H9 (cell line): ENCODE measurements around the gene LRWD1. TPM values are rescaled to one million over a fixed set of nuclear protein-coding genes. Genes with fewer than 3 reads are reported as not detected.
"Not testable (repeated sequence)": the region's sequence is repeated elsewhere in the genome, so short reads cannot be mapped to it uniquely, and the experiment has no call there.

Experiments
- DNase-seq: peaks from one replicate; pipeline ENCODE4 v3.0.0-alpha.2; 2017
- H2AFZ ChIP-seq: one replicate; pipeline ENCODE4 v1.6.1; 2013; ENCODE audit warnings: mild to moderate bottlenecking, low read length, control low read depth, moderate library complexity
- H2AK5ac ChIP-seq: 2 replicates; pipeline ENCODE4 v1.6.1; 2013; ENCODE audit warnings: low read length, control low read depth, mixed read lengths; ENCODE audit not compliant: insufficient read length
- H2BK120ac ChIP-seq: one replicate; pipeline ENCODE4 v1.6.1; 2013; ENCODE audit warnings: low read depth, mild to moderate bottlenecking, low read length, control low read depth, inconsistent platforms; ENCODE audit not compliant: poor library complexity, severe bottlenecking
- H2BK12ac ChIP-seq: 2 replicates; pipeline ENCODE4 v1.6.1; 2013; ENCODE audit warnings: low read length, control low read depth, mixed read lengths, low read depth; ENCODE audit not compliant: insufficient read length
- H2BK15ac ChIP-seq: 2 replicates; pipeline ENCODE4 v1.6.1; 2013; ENCODE audit warnings: low read depth, low read length, control low read depth
- H2BK20ac ChIP-seq: one replicate; pipeline ENCODE4 v1.6.1; 2013; ENCODE audit warnings: low read depth, mild to moderate bottlenecking, low read length, control low read depth, inconsistent platforms; ENCODE audit not compliant: poor library complexity, severe bottlenecking
- H2BK5ac ChIP-seq: 2 replicates; pipeline ENCODE4 v1.6.1; 2013; ENCODE audit warnings: low read length, control low read depth, mixed read lengths; ENCODE audit not compliant: insufficient read length
- H3K14ac ChIP-seq: 2 replicates; pipeline ENCODE4 v1.6.1; 2013; ENCODE audit warnings: low read length, control low read depth; ENCODE audit not compliant: insufficient read depth
- H3K18ac ChIP-seq: 2 replicates; pipeline ENCODE4 v1.6.1; 2013; ENCODE audit warnings: low read depth, mild to moderate bottlenecking, mixed read lengths, low read length, control low read depth; ENCODE audit not compliant: insufficient read length
- H3K23ac ChIP-seq: 2 replicates; pipeline ENCODE4 v1.6.1; 2013; ENCODE audit warnings: low read length, control low read depth, mixed read lengths, low read depth; ENCODE audit not compliant: insufficient read length
- H3K23me2 ChIP-seq: 2 replicates; pipeline ENCODE4 v1.6.1; 2013; ENCODE audit warnings: low read depth, mild to moderate bottlenecking, mixed read lengths, low read length, control low read depth; ENCODE audit not compliant: insufficient read length, poor library complexity, severe bottlenecking
- H3K27ac ChIP-seq: 2 replicates; pipeline ENCODE4 v1.5.1; 2013; ENCODE audit warnings: low read length, control low read depth, mixed read lengths, low read depth; ENCODE audit not compliant: insufficient read length
- H3K27me3 ChIP-seq: 2 replicates; pipeline ENCODE4 v1.6.1; 2013; ENCODE audit warnings: low read length, control low read depth, inconsistent platforms; ENCODE audit not compliant: insufficient read depth
- H3K4ac ChIP-seq: 2 replicates; pipeline ENCODE4 v1.6.1; 2013; ENCODE audit warnings: low read depth, mild to moderate bottlenecking, control low read depth, inconsistent platforms, low read length, moderate library complexity
- H3K4me1 ChIP-seq: 2 replicates; pipeline ENCODE4 v1.6.1; 2013; ENCODE audit warnings: low read length, control low read depth, inconsistent platforms; ENCODE audit not compliant: insufficient read depth
- H3K4me2 ChIP-seq: 2 replicates; pipeline ENCODE4 v1.6.1; 2013; ENCODE audit warnings: low read length, control low read depth, mixed read lengths; ENCODE audit not compliant: insufficient read length, insufficient read depth
- H3K56ac ChIP-seq: 2 replicates; pipeline ENCODE4 v1.6.1; 2013; ENCODE audit warnings: low read depth, mild to moderate bottlenecking, mixed read lengths, low read length, control low read depth; ENCODE audit not compliant: insufficient read length
- H3K79me1 ChIP-seq: 2 replicates; pipeline ENCODE4 v1.6.1; 2013; ENCODE audit warnings: low read depth, mild to moderate bottlenecking, moderate library complexity, low read length, control low read depth, inconsistent platforms; ENCODE audit not compliant: insufficient read depth, poor library complexity, severe bottlenecking
- H3K79me2 ChIP-seq: 2 replicates; pipeline ENCODE4 v1.6.1; 2013; ENCODE audit warnings: low read length, control low read depth, inconsistent platforms; ENCODE audit not compliant: insufficient read depth
- H3K9ac ChIP-seq: 2 replicates; pipeline ENCODE4 v1.6.1; 2013; ENCODE audit warnings: low read length, control low read depth, mixed read lengths; ENCODE audit not compliant: insufficient read length; ENCODE audit errors: extremely low read depth
- H3K9me3 ChIP-seq: one replicate; pipeline ENCODE4 v1.6.1; 2013; ENCODE audit warnings: low read depth, low read length, inconsistent platforms; ENCODE audit not compliant: control insufficient read depth
- H3T11ph ChIP-seq: one replicate; pipeline ENCODE4 v1.6.1; 2013; ENCODE audit warnings: mild to moderate bottlenecking, low read length, control low read depth, inconsistent platforms
- H4K20me1 ChIP-seq: one replicate; pipeline ENCODE4 v1.6.1; 2013; ENCODE audit not compliant: control insufficient read depth, insufficient read length, insufficient read depth
- H4K5ac ChIP-seq: 2 replicates; pipeline ENCODE4 v1.6.1; 2013; ENCODE audit warnings: low read depth, mild to moderate bottlenecking, mixed read lengths, low read length, control low read depth; ENCODE audit not compliant: insufficient read length
- H4K8ac ChIP-seq: replicated peaks from 2 replicates; pipeline ENCODE4 v1.6.1; 2013; ENCODE audit warnings: low read length, control low read depth, mixed read lengths, low read depth; ENCODE audit not compliant: insufficient read length
- H4K91ac ChIP-seq: 2 replicates; pipeline ENCODE4 v1.6.1; 2013; ENCODE audit warnings: low read depth, mild to moderate bottlenecking, moderate library complexity, mixed read lengths, low read length, control low read depth; ENCODE audit not compliant: insufficient read length
- H3K27ac Mint-ChIP-seq, 3 experiments: 2 replicates in 2 of 3; 3 replicates in 1 of 3; pipeline ENCODE4 v1.8.0; 2020 to 2021; ENCODE audit warnings: mixed read lengths in 3 of 3, mild to moderate bottlenecking in 1 of 3, moderate library complexity in 1 of 3
- H3K27me3 Mint-ChIP-seq: 2 replicates; pipeline ENCODE4 v1.8.0; 2021; ENCODE audit warnings: low read depth, mild to moderate bottlenecking, moderate library complexity, mixed read lengths
- H3K36me3 Mint-ChIP-seq, 3 experiments: 2 replicates in 2 of 3; 3 replicates in 1 of 3; pipeline ENCODE4 v1.8.0; 2020 to 2021; ENCODE audit warnings: low read depth in 3 of 3, mixed read lengths in 3 of 3; ENCODE audit not compliant: insufficient read depth in 1 of 3
- H3K4me1 Mint-ChIP-seq, 2 experiments: 2 replicates each; pipeline ENCODE4 v1.8.0; 2020; ENCODE audit warnings: mixed read lengths in 2 of 2
- H3K4me3 Mint-ChIP-seq, 2 experiments: 2 replicates in 1 of 2; 3 replicates in 1 of 2; pipeline ENCODE4 v1.8.0; 2020 to 2021; ENCODE audit warnings: mild to moderate bottlenecking in 2 of 2, mixed read lengths in 2 of 2, moderate library complexity in 1 of 2
- H3K9me3 Mint-ChIP-seq, 2 experiments: 2 replicates in 1 of 2; 3 replicates in 1 of 2; pipeline ENCODE4 v1.8.0; 2020; ENCODE audit warnings: mild to moderate bottlenecking in 2 of 2, mixed read lengths in 2 of 2, moderate library complexity in 1 of 2
- WGBS: extraction: QIAGEN DNeasy Blood & Tissue Kit; methylation state at CpG from one replicate; pipeline ENCODE4 v1.1.7; 2013; ENCODE audit warnings: missing lambda C conversion rate, low lambda C conversion rate, mixed read lengths; ENCODE audit not compliant: insufficient read length; ENCODE audit errors: extremely low coverage; 5-methylcytosine and 5-hydroxymethylcytosine counted together
- total RNA-seq: library from RNA; stranded (reverse); gene quantifications from 2 replicates; pipeline ENCODE4 v1.2.1, GENCODE V29; 2021
- TF ChIP-seq, protein P1 (sequence below): fragments of 200-600 bp; sonication (generic); conservative IDR thresholded peaks from 3 replicates; pipeline ENCODE4 v1.8.0; 2021; ENCODE audit warnings: antibody characterized with exemption, mild to moderate bottlenecking

The LRWD1 gene
- total RNA-seq, 1 experiment from 2014 or later: 35.1 TPM

DNA sequence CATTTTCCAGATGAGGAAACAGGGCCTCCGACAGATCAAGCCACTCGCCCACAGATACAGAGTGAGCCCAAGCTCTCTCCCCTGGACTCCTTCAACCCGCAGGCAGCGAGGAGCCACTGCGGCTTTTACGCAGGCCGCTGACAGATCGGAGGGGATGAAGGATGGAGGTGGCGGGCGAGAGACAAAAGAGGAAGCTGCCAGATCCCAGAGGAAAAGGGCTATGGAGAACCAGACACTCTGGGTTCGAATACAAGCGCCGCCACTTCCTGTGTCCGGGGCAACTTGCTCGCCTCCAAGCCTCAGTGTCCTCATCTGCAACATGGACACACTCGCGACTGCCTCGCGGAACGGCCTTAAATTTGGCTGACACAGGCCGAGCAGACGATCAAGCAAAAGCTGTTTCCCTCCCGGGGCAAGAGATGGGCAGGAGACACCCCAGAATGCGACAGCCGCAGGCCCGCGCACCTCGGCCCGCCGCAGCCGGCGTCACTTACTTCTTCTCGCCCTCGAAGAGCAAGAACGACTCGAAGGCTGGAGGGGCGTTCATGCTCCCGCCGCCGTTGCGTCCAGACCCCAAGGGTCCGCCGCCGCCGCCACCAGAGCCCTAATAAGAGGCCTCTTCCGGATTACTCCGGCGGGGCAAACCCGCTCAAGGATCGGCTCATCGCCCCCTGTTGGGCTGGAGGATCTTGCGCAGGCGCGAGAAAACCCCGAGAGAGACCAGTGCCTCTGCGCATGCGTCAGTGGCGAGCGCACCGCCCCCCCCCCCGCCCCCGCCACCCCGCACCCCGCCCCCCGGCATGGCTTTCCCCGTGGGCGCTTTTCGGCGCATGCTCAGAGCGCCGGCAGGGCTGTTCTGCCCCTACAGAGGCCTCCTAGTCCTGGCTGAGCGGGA lies 13.8 kb downstream of the LRWD1 start, which contains the start of gene POLR2J:
Gene POLR2J, minus strand, starts transcription at position 609 of the 895 bp plus-strand sequence. Its CDS starts 62 bp downstream, at position 547.
- not testable (repeated sequence) for H3K9ac ChIP-seq, H3K27ac Mint-ChIP-seq, H2BK5ac ChIP-seq, H2AK5ac ChIP-seq, H3K14ac ChIP-seq, H2AFZ ChIP-seq, H2BK12ac ChIP-seq, H4K91ac ChIP-seq, H4K20me1 ChIP-seq, H3K56ac ChIP-seq, H3K9me3 ChIP-seq, H3T11ph ChIP-seq, H2BK120ac ChIP-seq, H3K4ac ChIP-seq, H3K27me3 Mint-ChIP-seq, H3K4me2 ChIP-seq, H3K36me3 Mint-ChIP-seq, H3K23me2 ChIP-seq, H3K18ac ChIP-seq, H3K79me1 ChIP-seq, H3K9me3 Mint-ChIP-seq, H4K5ac ChIP-seq, H3K79me2 ChIP-seq, H3K4me1 Mint-ChIP-seq, H4K8ac ChIP-seq, H3K23ac ChIP-seq, H3K4me1 ChIP-seq, H2BK20ac ChIP-seq, H2BK15ac ChIP-seq, H3K27me3 ChIP-seq, H3K27ac ChIP-seq
- TF ChIP-seq, protein P1, sequence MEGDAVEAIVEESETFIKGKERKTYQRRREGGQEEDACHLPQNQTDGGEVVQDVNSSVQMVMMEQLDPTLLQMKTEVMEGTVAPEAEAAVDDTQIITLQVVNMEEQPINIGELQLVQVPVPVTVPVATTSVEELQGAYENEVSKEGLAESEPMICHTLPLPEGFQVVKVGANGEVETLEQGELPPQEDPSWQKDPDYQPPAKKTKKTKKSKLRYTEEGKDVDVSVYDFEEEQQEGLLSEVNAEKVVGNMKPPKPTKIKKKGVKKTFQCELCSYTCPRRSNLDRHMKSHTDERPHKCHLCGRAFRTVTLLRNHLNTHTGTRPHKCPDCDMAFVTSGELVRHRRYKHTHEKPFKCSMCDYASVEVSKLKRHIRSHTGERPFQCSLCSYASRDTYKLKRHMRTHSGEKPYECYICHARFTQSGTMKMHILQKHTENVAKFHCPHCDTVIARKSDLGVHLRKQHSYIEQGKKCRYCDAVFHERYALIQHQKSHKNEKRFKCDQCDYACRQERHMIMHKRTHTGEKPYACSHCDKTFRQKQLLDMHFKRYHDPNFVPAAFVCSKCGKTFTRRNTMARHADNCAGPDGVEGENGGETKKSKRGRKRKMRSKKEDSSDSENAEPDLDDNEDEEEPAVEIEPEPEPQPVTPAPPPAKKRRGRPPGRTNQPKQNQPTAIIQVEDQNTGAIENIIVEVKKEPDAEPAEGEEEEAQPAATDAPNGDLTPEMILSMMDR: peak; percentile 33; the same call in 1 of the 3 replicates
- peak; percentile 54 for DNase-seq
- peak within 1 kb of the TSS; percentile 83 to 85 for H3K4me3 Mint-ChIP-seq
- WGBS: no CpG with 5 or more reads among the region's 72 CpGs

DNA sequence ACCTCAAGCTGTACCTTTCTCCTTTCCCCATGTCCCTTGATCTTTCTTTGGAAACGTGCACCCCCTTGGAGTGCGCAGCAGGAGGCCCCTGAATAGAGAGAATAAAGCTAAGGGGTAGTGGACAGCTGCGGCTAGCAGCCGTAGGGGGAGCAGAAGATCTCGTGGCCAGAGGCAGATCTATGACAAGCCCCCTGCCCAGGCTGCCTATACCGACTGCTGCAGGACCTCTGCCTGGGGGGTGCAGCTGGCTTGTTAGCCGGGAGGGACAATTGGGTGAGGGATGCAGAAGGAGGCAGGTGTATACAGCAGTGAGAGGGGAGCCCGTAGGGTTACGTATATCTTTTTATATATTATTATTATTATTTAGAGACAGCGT lies 14.4 kb downstream of the LRWD1 start:
- H2BK5ac ChIP-seq, H3K9me3 Mint-ChIP-seq, H3K27ac Mint-ChIP-seq, H2BK120ac ChIP-seq, H3K79me2 ChIP-seq, H2AK5ac ChIP-seq, H3K4me1 ChIP-seq, H4K91ac ChIP-seq, H3K18ac ChIP-seq, H3K14ac ChIP-seq, H2BK20ac ChIP-seq, H3K79me1 ChIP-seq, H3K23me2 ChIP-seq, H3K36me3 Mint-ChIP-seq, H3K9me3 ChIP-seq, H3K4me3 Mint-ChIP-seq, H3K4ac ChIP-seq, H3K4me1 Mint-ChIP-seq, H4K8ac ChIP-seq, H3K9ac ChIP-seq, H3T11ph ChIP-seq, H4K20me1 ChIP-seq, H3K4me2 ChIP-seq, H4K5ac ChIP-seq, H3K23ac ChIP-seq, DNase-seq, H2BK15ac ChIP-seq, H3K27me3 ChIP-seq, H3K56ac ChIP-seq, H2AFZ ChIP-seq, H3K27me3 Mint-ChIP-seq, H2BK12ac ChIP-seq, H3K27ac ChIP-seq: not testable (repeated sequence)
- WGBS: no CpG with 5 or more reads among the region's 10 CpGs
